ENCODE data around the gene CBX2.

DNA sequence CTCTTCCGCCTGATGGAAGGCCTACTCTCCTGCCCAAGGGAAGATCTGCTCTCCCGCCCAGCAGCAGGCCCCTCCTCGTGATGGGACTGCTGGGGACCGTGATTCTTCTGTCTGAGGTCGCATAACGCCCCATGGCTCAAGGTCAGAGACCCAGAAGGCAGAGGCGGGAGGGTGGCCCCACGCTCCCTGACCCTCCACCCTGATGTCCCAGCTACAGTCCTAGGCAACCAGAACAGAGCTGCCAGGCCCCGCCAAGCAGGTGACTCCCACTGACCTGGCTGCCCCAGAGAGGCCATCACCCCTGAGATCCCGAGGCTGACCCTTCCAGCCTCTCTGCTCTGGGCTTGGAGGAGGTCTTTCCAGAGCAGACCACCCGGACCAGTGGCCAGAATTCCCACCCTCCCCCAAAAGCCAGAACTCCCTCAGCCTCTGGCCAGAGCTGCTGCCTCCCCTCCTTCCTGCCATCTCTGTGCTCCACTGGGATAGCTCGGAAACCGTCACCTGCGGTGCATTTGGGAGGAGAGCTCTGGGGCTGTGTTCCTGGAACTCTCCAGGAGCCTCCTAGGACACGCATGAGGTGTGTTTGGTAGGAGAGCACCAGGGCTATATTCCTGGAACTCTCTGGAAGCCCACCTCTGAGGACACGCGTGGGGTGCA lies 39.9 kb upstream of the CBX2 start:
- TF ChIP-seq, protein P1, sequence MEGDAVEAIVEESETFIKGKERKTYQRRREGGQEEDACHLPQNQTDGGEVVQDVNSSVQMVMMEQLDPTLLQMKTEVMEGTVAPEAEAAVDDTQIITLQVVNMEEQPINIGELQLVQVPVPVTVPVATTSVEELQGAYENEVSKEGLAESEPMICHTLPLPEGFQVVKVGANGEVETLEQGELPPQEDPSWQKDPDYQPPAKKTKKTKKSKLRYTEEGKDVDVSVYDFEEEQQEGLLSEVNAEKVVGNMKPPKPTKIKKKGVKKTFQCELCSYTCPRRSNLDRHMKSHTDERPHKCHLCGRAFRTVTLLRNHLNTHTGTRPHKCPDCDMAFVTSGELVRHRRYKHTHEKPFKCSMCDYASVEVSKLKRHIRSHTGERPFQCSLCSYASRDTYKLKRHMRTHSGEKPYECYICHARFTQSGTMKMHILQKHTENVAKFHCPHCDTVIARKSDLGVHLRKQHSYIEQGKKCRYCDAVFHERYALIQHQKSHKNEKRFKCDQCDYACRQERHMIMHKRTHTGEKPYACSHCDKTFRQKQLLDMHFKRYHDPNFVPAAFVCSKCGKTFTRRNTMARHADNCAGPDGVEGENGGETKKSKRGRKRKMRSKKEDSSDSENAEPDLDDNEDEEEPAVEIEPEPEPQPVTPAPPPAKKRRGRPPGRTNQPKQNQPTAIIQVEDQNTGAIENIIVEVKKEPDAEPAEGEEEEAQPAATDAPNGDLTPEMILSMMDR (IDR thresholded peaks at IDR 0.05; ENCODE audit: borderline replicate concordance, extremely low read depth, low read length, poor library complexity, severe bottlenecking), result no peak
- no peak for TF ChIP-seq EZH2 (IDR thresholded peaks at IDR 0.05; ENCODE audit: borderline replicate concordance, low read depth, low read length, severe bottlenecking)

All from DND-41 (cell line).